Kidney (tissue), 14 donors: ENCODE data around the gene ST3GAL6. TPM values are rescaled to one million over a fixed set of nuclear protein-coding genes. Genes with fewer than 3 reads are reported as not detected.

ENCODE experiments used
- DNase-seq, 5 donors: peaks; one replicate each; pipeline ENCODE4 v3.0.0-alpha.2; 2013 to 2020
- FAIRE-seq: peaks from 2 replicates; lab custom pipeline; 2012; peaks lifted over from hg19 to GRCh38; lab: Jason Lieb, UNC
- H3K27ac ChIP-seq, 2 donors: one replicate each; pipeline ENCODE4 v1.7.0; 2013; ENCODE audit warnings: low read depth in 2 of 2, low read length in 2 of 2, inconsistent platforms in 1 of 2
- H3K27me3 ChIP-seq: one replicate; pipeline ENCODE4 v1.7.1; 2013; ENCODE audit warnings: low read length, inconsistent platforms; ENCODE audit not compliant: control insufficient read depth, insufficient read depth
- H3K36me3 ChIP-seq, 3 donors: one replicate each; pipeline versions ENCODE4 v1.7.0 to v1.7.1; 2013; ENCODE audit warnings: low read length in 3 of 3, control low read depth in 1 of 3, inconsistent platforms in 1 of 3; ENCODE audit not compliant: insufficient read depth in 3 of 3, control insufficient read depth in 2 of 3
- H3K4me1 ChIP-seq, 3 donors: one replicate each; pipeline versions ENCODE4 v1.7.0 to v1.7.1; 2013; ENCODE audit warnings: low read length in 3 of 3, inconsistent platforms in 1 of 3, low read depth in 1 of 3; ENCODE audit not compliant: control insufficient read depth in 2 of 3, insufficient read depth in 2 of 3
- H3K4me3 ChIP-seq, 3 donors: one replicate each; pipeline versions ENCODE4 v1.7.0 to v1.8.1; 2013; ENCODE audit warnings: low read length in 3 of 3, control low read depth in 1 of 3, inconsistent platforms in 1 of 3
- H3K9ac ChIP-seq, 3 donors: one replicate each; pipeline versions ENCODE4 v1.7.0 to v1.7.1; 2013; ENCODE audit warnings: low read length in 3 of 3, control low read depth in 1 of 3, inconsistent platforms in 1 of 3
- H3K9me3 ChIP-seq, 3 donors: one replicate each; pipeline versions ENCODE4 v1.7.0 to v1.7.1; 2013; ENCODE audit warnings: low read length in 3 of 3, control low read depth in 1 of 3, inconsistent platforms in 1 of 3; ENCODE audit not compliant: control insufficient read depth in 2 of 3, insufficient read depth in 1 of 3
- CTCF ChIP-seq: IDR thresholded peaks from 3 replicates; pipeline ENCODE4 v1.5.1; 2012; ENCODE audit warnings: mild to moderate bottlenecking, moderate library complexity, borderline replicate concordance; ENCODE audit not compliant: insufficient read depth; ENCODE audit errors: extremely low read depth
- intact Hi-C: fragments of 100-400 bp; cut with DNase I; formaldehyde crosslinking; loops from one replicate; pipeline ENCODE4 v1.11.1; 2022
- polyA plus RNA-seq: library from polyadenylated mRNA; stranded (reverse); fragments of 350-450 nt; fragmentation: Illumina TruSeq; extraction: RNeasy Lipid Tissue Mini Kit (QIAGEN cat#74804); gene quantifications from one replicate; pipeline ENCODE4 v1.2.3, GENCODE V29; 2014; ENCODE audit warnings: low read depth, low replicate concordance; ENCODE audit not compliant: insufficient read depth
- total RNA-seq: library from RNA; stranded (reverse); fragmentation: NEBNext Ultra II Directional; extraction: Animal tissue kit (Norgen Biotek cat#: 25700); gene quantifications from one replicate; pipeline ENCODE4 v1.2.1, GENCODE V29; 2021
- donor health status: control.
- donor health status: control.
- donor health status: control.
- donor health status: control.
- donor health status: control.
- donor health status: DM: yes; HTN: yes; CAD: no.
- donor health status: Normal renal cell carcinoma (clear cell type).

ST3GAL6 gene
- total and polyA plus RNA-seq, 2 donors from 2014 or later, result 10.7 to 20.8 TPM

GRCh38 chr3:98726084-98726483 lies 37.1 kb upstream of the ST3GAL6 start:
- Histone ChIP-seq H3K4me3 (no peak overlapping the region), H3K27me3 (no peaks in the 10 kb centered on the region), H3K9me3 (no peaks in the 10 kb centered on the region), H3K4me1 (no peaks in the 10 kb centered on the region), H3K36me3 (no peaks in the 10 kb centered on the region), H3K9ac (no peak overlapping the region), H3K27ac (no peak overlapping the region)
- DNase-seq (no peak), FAIRE-seq (no peak)
- intact Hi-C loops, result no loop called here
- TF ChIP-seq CTCF, result no peak

- no peaks in the 10 kb centered on the region for H3K36me3 ChIP-seq
- FAIRE-seq (no peak), DNase-seq (no peak)
- TF ChIP-seq CTCF, result no peak
- H3K27me3 ChIP-seq, result no peaks in the 10 kb centered on the region
- no peaks in the 10 kb centered on the region for H3K9me3 ChIP-seq
- no peak overlapping the region for H3K9ac ChIP-seq
- no peak overlapping the region for H3K27ac ChIP-seq
- no peak overlapping the region for H3K4me3 ChIP-seq
- intact Hi-C loops, result no loop called here
- H3K4me1 ChIP-seq, result no peaks in the 10 kb centered on the region
Observed at GRCh38 chr3:98727638-98728037, 35.5 kb upstream of the ST3GAL6 start.

- FAIRE-seq (no peak), DNase-seq (no peak)
- no peaks in the 10 kb centered on the region for H3K27me3 ChIP-seq
- TF ChIP-seq CTCF, result no peak
- intact Hi-C loops, result no loop called here
- no peak overlapping the region for H3K27ac ChIP-seq
- no peaks in the 10 kb centered on the region for H3K9me3 ChIP-seq
- no peaks in the 10 kb centered on the region for H3K4me1 ChIP-seq
- no peaks in the 10 kb centered on the region for H3K36me3 ChIP-seq
- no peak overlapping the region for H3K9ac ChIP-seq
- H3K4me3 ChIP-seq, result no peak overlapping the region
Observed at GRCh38 chr3:98728672-98729071, 34.5 kb upstream of the ST3GAL6 start.

GRCh38 chr3:98730338-98730737 lies 32.8 kb upstream of the ST3GAL6 start:
- Histone ChIP-seq H3K27ac (no peak overlapping the region), H3K9me3 (no peaks in the 10 kb centered on the region), H3K4me1 (no peaks in the 10 kb centered on the region), H3K4me3 (no peak overlapping the region), H3K36me3 (no peaks in the 10 kb centered on the region), H3K9ac (no peak overlapping the region), H3K27me3 (no peaks in the 10 kb centered on the region)
- FAIRE-seq, result no peak
- intact Hi-C loops, result no loop called here
- DNase-seq, result no peak
- no peak for TF ChIP-seq CTCF
